ENCODE measurements around the gene SDCBP2. TPM values are rescaled to one million over a fixed set of nuclear protein-coding genes. Genes with fewer than 3 reads are reported as not detected.
A peak's percentile ranks its signal among the peaks of the same experiment; 100 is the strongest.

The SDCBP2 gene
- total RNA-seq, 1 donor from 2014 or later = 10.9 TPM

DNA sequence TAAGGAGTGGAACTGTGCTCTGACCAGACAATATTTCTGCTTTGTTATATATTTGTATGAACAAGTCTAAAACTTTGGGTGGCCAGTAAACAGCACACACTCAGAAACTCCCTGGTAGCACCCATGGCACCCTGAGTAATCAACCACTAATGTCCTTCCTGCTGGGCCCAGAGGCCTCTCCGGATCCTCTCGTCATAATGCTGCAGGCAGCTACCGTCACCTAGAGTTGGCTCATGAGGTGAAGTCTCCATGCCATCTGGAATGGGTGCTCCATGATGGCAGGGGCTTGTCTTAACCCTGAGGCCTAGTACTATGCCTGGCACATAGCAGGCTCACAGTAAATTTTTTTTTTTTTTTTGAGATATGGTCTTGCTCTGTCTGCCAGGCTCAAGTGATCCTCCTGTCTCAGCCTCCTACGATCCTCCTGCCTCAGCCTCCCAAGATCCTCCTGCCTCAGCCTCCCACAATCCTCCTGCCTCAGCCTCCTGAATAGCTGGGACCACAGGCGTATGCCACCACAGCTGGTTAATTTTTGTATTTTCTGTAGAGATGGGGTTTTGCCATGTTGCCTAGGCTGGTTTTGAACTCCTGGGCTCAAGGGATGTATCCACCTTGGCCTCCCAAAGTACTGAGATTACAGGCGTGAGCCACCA lies 3.0 kb upstream of the SDCBP2 start:
- peaks cover 5% of the 10 kb centered on the region for H3K36me3 ChIP-seq
- DNase-seq (no peak), ATAC-seq (no peak)
- intact Hi-C loops (cut with DNase I) = loop anchor here (10.0 kb wide), 1 partner anchor 63 kb away; the partner anchor contains the start of gene FKBP1A
- H3K4me3 ChIP-seq = no peak overlapping the region
- H3K4me1 ChIP-seq = peaks cover 54% of the 10 kb centered on the region
- peak overlapping the region; percentile 100 for H3K27ac ChIP-seq
- TF ChIP-seq CTCF (IDR thresholded peaks at IDR 0.05) = no peak
- H3K27me3 ChIP-seq = no peaks in the 10 kb centered on the region
- no peaks in the 10 kb centered on the region for H3K9me3 ChIP-seq

GRCh38 chr20:1331101-1331500 lies 2.2 kb upstream of the SDCBP2 start:
- Histone ChIP-seq H3K27ac (peak overlapping the region; percentile 100), H3K4me3 (no peak overlapping the region), H3K9me3 (no peaks in the 10 kb centered on the region), H3K36me3 (peaks cover 5% of the 10 kb centered on the region), H3K27me3 (no peaks in the 10 kb centered on the region), H3K4me1 (peaks cover 54% of the 10 kb centered on the region)
- DNase-seq (no peak), ATAC-seq (no peak)
- TF ChIP-seq CTCF (IDR thresholded peaks at IDR 0.05) = no peak
- intact Hi-C loops (cut with DNase I) = loop anchor here (10.0 kb wide), 1 partner anchor 64 kb away; the partner anchor contains the start of gene FKBP1A

DNA sequence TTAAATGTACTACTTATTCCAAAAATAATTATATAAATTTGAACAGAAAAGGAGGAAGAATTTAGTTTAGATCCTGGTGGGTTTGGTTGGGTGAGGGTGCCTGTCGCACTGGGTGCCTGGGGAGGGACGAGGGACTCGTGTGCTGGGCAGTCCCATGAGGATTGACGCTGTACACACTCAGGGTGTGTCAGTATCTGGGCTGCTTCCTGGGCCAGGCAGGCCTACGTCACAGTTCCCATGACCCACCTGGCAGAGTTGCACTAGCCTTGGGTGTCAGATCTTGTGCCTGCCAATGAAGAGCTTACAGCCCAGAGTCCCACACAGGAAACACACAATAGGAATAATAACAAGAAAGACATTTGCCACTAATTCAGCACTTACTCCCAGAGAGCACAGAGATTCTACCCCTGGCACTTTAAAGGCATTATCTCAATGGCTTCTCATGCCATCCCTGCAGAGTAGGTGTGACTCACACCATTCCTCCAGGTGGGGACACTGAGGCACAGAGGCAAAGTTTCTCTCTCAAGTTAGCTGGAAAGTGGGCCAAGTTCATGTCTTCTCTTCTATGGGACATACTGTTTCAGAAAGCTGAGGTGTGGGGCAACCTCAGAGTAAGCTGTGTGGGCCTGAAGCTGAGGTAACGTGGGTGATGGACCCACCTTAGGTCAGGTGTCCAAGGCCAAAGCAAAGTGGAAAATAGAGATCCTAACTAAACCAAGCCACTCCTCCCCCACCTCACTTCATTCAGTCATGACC lies 1.3 kb upstream of the SDCBP2 start:
- peak; percentile 1 for ATAC-seq
- Histone ChIP-seq H3K9me3 (no peaks in the 10 kb centered on the region), H3K4me3 (no peak overlapping the region), H3K4me1 (peaks cover 54% of the 10 kb centered on the region), H3K36me3 (peaks cover 5% of the 10 kb centered on the region), H3K27ac (peak overlapping the region; percentile 100), H3K27me3 (no peaks in the 10 kb centered on the region)
- no peak for TF ChIP-seq CTCF (IDR thresholded peaks at IDR 0.05)
- intact Hi-C loops (cut with DNase I) = loop anchor here (10.0 kb wide), 1 partner anchor 65 kb away; the partner anchor contains the start of gene FKBP1A
- no peak for DNase-seq

DNA sequence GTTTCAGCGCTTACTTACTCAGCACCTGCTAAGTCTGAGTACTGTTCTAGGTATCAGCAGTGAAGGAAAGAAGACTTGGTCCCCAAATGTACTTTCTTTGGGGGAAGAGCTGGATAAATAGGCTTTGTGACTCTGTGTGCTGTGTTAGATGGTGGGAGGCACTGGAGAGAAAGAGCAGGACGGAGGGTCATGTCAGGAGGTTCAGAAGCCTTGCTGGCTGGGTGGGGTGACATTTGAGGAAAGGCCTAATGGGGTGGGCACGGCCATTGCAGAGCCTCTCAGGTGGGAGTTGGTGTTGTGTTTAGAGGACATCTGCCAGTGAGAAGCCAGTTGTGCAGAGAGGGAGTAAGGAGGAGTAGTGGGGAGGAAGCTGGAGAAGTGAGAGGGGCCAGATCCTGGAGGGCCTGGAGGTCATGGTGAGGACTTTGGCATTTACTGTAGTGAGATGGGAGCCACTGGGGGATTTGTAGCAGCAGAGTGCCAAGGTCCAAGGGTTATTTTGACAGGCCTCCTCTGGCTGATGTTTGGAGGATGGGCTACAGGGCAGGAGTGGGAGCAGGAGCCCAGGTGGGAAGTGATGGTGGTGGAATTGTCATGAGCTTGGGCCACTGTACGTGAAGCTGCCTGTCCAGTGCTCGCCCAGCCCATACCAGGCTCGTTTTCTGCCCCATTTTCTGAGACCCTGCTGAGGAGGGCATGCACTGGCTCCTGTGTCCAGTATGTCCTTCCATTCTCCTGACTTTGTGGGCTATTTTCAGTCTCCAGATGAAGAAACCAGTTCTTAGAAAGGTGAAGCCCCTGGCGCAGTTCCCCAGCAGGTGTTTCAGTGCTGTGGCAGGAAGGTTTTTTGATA lies 886 bp downstream of the SDCBP2 start:
- ATAC-seq (no peak), DNase-seq (no peak)
- intact Hi-C loops (cut with DNase I) = no loop called here
- Histone ChIP-seq H3K36me3 (peaks cover 4% of the 10 kb centered on the region), H3K27ac (peak overlapping the region; percentile 100), H3K9me3 (no peaks in the 10 kb centered on the region), H3K27me3 (no peaks in the 10 kb centered on the region), H3K4me3 (no peak overlapping the region), H3K4me1 (peaks cover 71% of the 10 kb centered on the region)
- TF ChIP-seq CTCF (IDR thresholded peaks at IDR 0.05) = no peak

GRCh38 chr20:1327241-1327653 lies 1.7 kb downstream of the SDCBP2 start:
- peak overlapping the region; percentile 100 for H3K27ac ChIP-seq
- ATAC-seq = peak; percentile 64
- H3K36me3 ChIP-seq = no peaks in the 10 kb centered on the region
- H3K4me3 ChIP-seq = no peak overlapping the region
- intact Hi-C loops (cut with DNase I) = no loop called here
- no peak for TF ChIP-seq CTCF (IDR thresholded peaks at IDR 0.05)
- H3K4me1 ChIP-seq = peaks cover 71% of the 10 kb centered on the region
- H3K27me3 ChIP-seq = no peaks in the 10 kb centered on the region
- DNase-seq = peak; percentile 88
- H3K9me3 ChIP-seq = no peaks in the 10 kb centered on the region

Data from upper lobe of right lung (tissue), 1 donor.